Nucleus accumbens (tissue), 56 donors: ENCODE results near the gene ISLR2.
"Not testable (repeated sequence)": the region's sequence is repeated elsewhere in the genome, so short reads cannot be mapped to it uniquely, and the experiment has no call there.

Experiments
- DNase-seq, 56 donors: peaks; one replicate each; lab custom pipeline; 2025; lab: John Stamatoyannopoulos, UW

The ISLR2 gene

GRCh38 chr15:74130155-74130848 is at the start of gene ISLR2:
TSS of gene ISLR2 (plus strand) at chr15:74130586. CDS start at chr15:74132755, 2,169 bp downstream.
- DNase-seq = peak in 14 of 56 donors; percentile 18 to 67 (median 44)

- not testable (repeated sequence) for DNase-seq
Measured at GRCh38 chr15:74082450-74082849, 47.9 kb upstream of the ISLR2 start, which contains the start of gene GOLGA6A. TSS of gene GOLGA6A (minus strand) at chr15:74082550. CDS start at chr15:74082509, 41 bp downstream.

- DNase-seq = not testable (repeated sequence)
Measured at GRCh38 chr15:74094567-74094966, 35.8 kb upstream of the ISLR2 start.

GRCh38 chr15:74095610-74096009 is 34.8 kb upstream of the ISLR2 start:
- DNase-seq = not testable (repeated sequence)

- not testable (repeated sequence) for DNase-seq
Measured at GRCh38 chr15:74096753-74097474, 33.5 kb upstream of the ISLR2 start.

- not testable (repeated sequence) for DNase-seq
Measured at GRCh38 chr15:74099963-74100733, 30.2 kb upstream of the ISLR2 start.

GRCh38 chr15:74108111-74108510 is 22.3 kb upstream of the ISLR2 start:
- no peak for DNase-seq

- not testable (repeated sequence) for DNase-seq
Measured at GRCh38 chr15:74108611-74109010, 21.8 kb upstream of the ISLR2 start.

- no peak for DNase-seq
Measured at GRCh38 chr15:74109713-74110112, 20.7 kb upstream of the ISLR2 start.

GRCh38 chr15:74120426-74120825 is 10.0 kb upstream of the ISLR2 start:
- DNase-seq = no peak

- no peak for DNase-seq
Measured at GRCh38 chr15:74121039-74121438, 9.3 kb upstream of the ISLR2 start.

- DNase-seq = no peak
Measured at GRCh38 chr15:74121858-74122257, 8.5 kb upstream of the ISLR2 start.

GRCh38 chr15:74122403-74123130 is 7.8 kb upstream of the ISLR2 start:
- DNase-seq = no peak

GRCh38 chr15:74123131-74123429 is 7.3 kb upstream of the ISLR2 start:
- no peak for DNase-seq

GRCh38 chr15:74123658-74124057 is 6.7 kb upstream of the ISLR2 start:
- no peak for DNase-seq

GRCh38 chr15:74124196-74124595 is 6.2 kb upstream of the ISLR2 start:
- no peak for DNase-seq

- DNase-seq = no peak
Measured at GRCh38 chr15:74124759-74125158, 5.6 kb upstream of the ISLR2 start.

GRCh38 chr15:74127255-74127953 is 3.0 kb upstream of the ISLR2 start:
- DNase-seq = peak in 50 of 56 donors; percentile 36 to 94 (median 73)

- DNase-seq = peak in 5 of 56 donors; percentile 45 to 79 (median 66)
Measured at GRCh38 chr15:74127954-74128784, 2.2 kb upstream of the ISLR2 start.
